ENCODE data around the gene PROP1.
"Not testable (repeated sequence)": the region's sequence is repeated elsewhere in the genome, so short reads cannot be mapped to it uniquely, and the experiment has no call there.

GRCh38 chr5:177943805-177944736 is 52.0 kb downstream of the PROP1 start:
- TF ChIP-seq CTCF (IDR thresholded peaks at IDR 0.05); KDM1A (IDR thresholded peaks at IDR 0.05; ENCODE audit: low read depth); KDM5A (IDR thresholded peaks at IDR 0.05); HDAC2 (IDR thresholded peaks at IDR 0.05); POLR2A (IDR thresholded peaks at IDR 0.05; ENCODE audit: low read length); REST (IDR thresholded peaks at IDR 0.05); ESRRA (IDR thresholded peaks at IDR 0.05; ENCODE audit: borderline replicate concordance, low read length); CEBPB (IDR thresholded peaks at IDR 0.05): not testable (repeated sequence)

Data from A549 (cell line).